GM23338 (cell line): ENCODE data around the gene HSF4. TPM values are rescaled to one million over a fixed set of nuclear protein-coding genes. Genes with fewer than 3 reads are reported as not detected.

Source experiments
- ATAC-seq: fragments of 200-7000 bp; cut with Tn5 transposase; 3 replicates; pipeline ENCODE4 v1.9.1; 2020
- DNase-seq: peaks from one replicate; pipeline ENCODE4 v3.0.0-alpha.2; 2015; ENCODE audit warnings: low spot score
- H2AFZ ChIP-seq: fragments of 200-600 bp; sonication (generic); 2 replicates; pipeline ENCODE4 v1.8.0; 2016; ENCODE audit warnings: antibody characterized with exemption, mild to moderate bottlenecking, moderate library complexity
- H3F3A ChIP-seq: fragments of 200-600 bp; sonication (generic); replicated peaks from 2 replicates; pipeline ENCODE4 v1.8.0; 2017; ENCODE audit warnings: antibody characterized with exemption, mixed run types, low read depth
- H3K27ac ChIP-seq: fragments of 200-600 bp; sonication (generic); 2 replicates; pipeline ENCODE4 v1.6.1; 2016; ENCODE audit warnings: low read depth
- H3K27me3 ChIP-seq: fragments of 200-600 bp; sonication (generic); 2 replicates; pipeline ENCODE4 v1.8.0; 2016; ENCODE audit warnings: mild to moderate bottlenecking, mixed run types, moderate library complexity; ENCODE audit not compliant: insufficient read depth
- H3K36me3 ChIP-seq: fragments of 200-600 bp; sonication (generic); 2 replicates; pipeline ENCODE4 v1.8.0; 2016; ENCODE audit warnings: mild to moderate bottlenecking; ENCODE audit not compliant: insufficient read depth
- H3K4me1 ChIP-seq: fragments of 200-600 bp; sonication (generic); 2 replicates; pipeline ENCODE4 v1.8.0; 2016; ENCODE audit warnings: mild to moderate bottlenecking, moderate library complexity; ENCODE audit not compliant: insufficient read depth
- H3K4me2 ChIP-seq: fragments of 200-600 bp; sonication (generic); 2 replicates; pipeline ENCODE4 v1.7.1; 2017; ENCODE audit warnings: mixed run types
- H3K4me3 ChIP-seq: fragments of 200-600 bp; sonication (generic); 2 replicates; pipeline ENCODE4 v1.6.1; 2016; ENCODE audit warnings: mixed run types
- H3K79me2 ChIP-seq: fragments of 200-600 bp; sonication (generic); replicated peaks from 2 replicates; pipeline ENCODE4 v1.8.0; 2017; ENCODE audit warnings: mild to moderate bottlenecking; ENCODE audit not compliant: insufficient read depth
- H3K9me2 ChIP-seq: fragments of 200-600 bp; sonication (generic); 2 replicates; pipeline ENCODE4 v1.8.0; 2017; ENCODE audit not compliant: insufficient read depth
- H4K20me1 ChIP-seq: fragments of 200-600 bp; sonication (generic); replicated peaks from 2 replicates; pipeline ENCODE4 v1.8.0; 2017; ENCODE audit warnings: mild to moderate bottlenecking; ENCODE audit not compliant: insufficient read depth
- H3K27ac Mint-ChIP-seq: 2 replicates; pipeline ENCODE4 v1.8.0; 2020; ENCODE audit warnings: inconsistent platforms, mild to moderate bottlenecking, moderate library complexity, mixed read lengths
- H3K27me3 Mint-ChIP-seq: 3 replicates; pipeline ENCODE4 v1.8.0; 2022; ENCODE audit warnings: low read depth, mild to moderate bottlenecking, moderate library complexity, mixed read lengths, inconsistent platforms; ENCODE audit not compliant: insufficient read depth, poor library complexity
- H3K36me3 Mint-ChIP-seq: 3 replicates; pipeline ENCODE4 v1.8.0; 2021; ENCODE audit warnings: low read depth, mild to moderate bottlenecking, inconsistent platforms, moderate library complexity, mixed read lengths
- H3K4me1 Mint-ChIP-seq: 3 replicates; pipeline ENCODE4 v1.8.0; 2020; ENCODE audit warnings: mild to moderate bottlenecking, inconsistent platforms, mixed read lengths
- H3K4me3 Mint-ChIP-seq: 3 replicates; pipeline ENCODE4 v1.8.0; 2021; ENCODE audit warnings: moderate library complexity, mild to moderate bottlenecking, inconsistent platforms, mixed read lengths
- H3K9me3 Mint-ChIP-seq: 3 replicates; pipeline ENCODE4 v1.8.0; 2020; ENCODE audit warnings: moderate library complexity, mild to moderate bottlenecking, inconsistent platforms, mixed read lengths
- CTCF ChIP-seq, 2 experiments: fragments of 200-600 bp in 1 of 2; sonication (generic) in 1 of 2; conservative IDR thresholded peaks; 2 replicates each; pipeline versions ENCODE4 v1.5.1 to v1.6.1; 2016 to 2017; ENCODE audit warnings: antibody characterized with exemption in 2 of 2, low read depth in 2 of 2, mild to moderate bottlenecking in 2 of 2, moderate library complexity in 1 of 2
- EZH2 ChIP-seq: fragments of 200-600 bp; sonication (generic); IDR thresholded peaks from one replicate; pipeline ENCODE4 v1.8.0; 2017; ENCODE audit warnings: antibody characterized with exemption, mild to moderate bottlenecking, low read depth; ENCODE audit not compliant: unreplicated experiment
- EZH2phosphoT487 ChIP-seq: fragments of 200-600 bp; sonication (generic); IDR thresholded peaks from one replicate; pipeline ENCODE4 v1.8.1; 2018; ENCODE audit warnings: antibody characterized with exemption; ENCODE audit not compliant: unreplicated experiment
- JUNB ChIP-seq: IDR thresholded peaks from one replicate; pipeline ENCODE4 v1.6.1; 2016; ENCODE audit warnings: antibody characterized with exemption; ENCODE audit not compliant: unreplicated experiment
- NANOG ChIP-seq: IDR thresholded peaks from 2 replicates; pipeline ENCODE4 v1.6.1; 2016; ENCODE audit warnings: antibody characterized with exemption, borderline replicate concordance
- POLR2AphosphoS5 ChIP-seq: IDR thresholded peaks from 2 replicates; pipeline ENCODE4 v1.6.1; 2016; ENCODE audit warnings: antibody characterized with exemption, low read depth
- STAT1 ChIP-seq: IDR thresholded peaks from one replicate; pipeline ENCODE4 v1.6.1; 2016; ENCODE audit warnings: antibody characterized with exemption; ENCODE audit not compliant: unreplicated experiment
- ZNF331 ChIP-seq: fragments of 250-450 bp; sonication (Bioruptor Pico); IDR thresholded peaks from 2 replicates; pipeline ENCODE4 v1.5.0; 2020; ENCODE audit warnings: low read depth, mild to moderate bottlenecking, moderate library complexity
- ZNF462 ChIP-seq: fragments of 250-450 bp; sonication (Bioruptor Pico); IDR thresholded peaks from 2 replicates; pipeline ENCODE4 v1.5.0; 2020; ENCODE audit warnings: mild to moderate bottlenecking, moderate library complexity
- polyA plus RNA-seq: library from polyadenylated mRNA; unstranded; fragments of >200 nt; fragmentation: Nextera tagmentation; extraction: Ambion mirVana; gene quantifications from 2 replicates; pipeline ENCODE4 v1.2.1, GENCODE V29; 2016
- total RNA-seq: library from RNA; depleted of rRNA; stranded (reverse); fragments of >200 nt; shearing (Covaris generic); gene quantifications from 2 replicates; pipeline ENCODE4 v1.2.3, GENCODE V29; 2014
- TF ChIP-seq, protein P1 (sequence below): IDR thresholded peaks from one replicate; pipeline ENCODE4 v1.6.1; 2018; ENCODE audit warnings: antibody characterized with exemption; ENCODE audit not compliant: unreplicated experiment
- TF ChIP-seq, protein P2 (sequence below): IDR thresholded peaks from 2 replicates; pipeline ENCODE4 v1.6.1; 2016; ENCODE audit warnings: antibody characterized with exemption

HSF4 gene
- total and polyA plus RNA-seq, 2 experiments from 2014 or later: 0.19 to 1.3 TPM

DNA sequence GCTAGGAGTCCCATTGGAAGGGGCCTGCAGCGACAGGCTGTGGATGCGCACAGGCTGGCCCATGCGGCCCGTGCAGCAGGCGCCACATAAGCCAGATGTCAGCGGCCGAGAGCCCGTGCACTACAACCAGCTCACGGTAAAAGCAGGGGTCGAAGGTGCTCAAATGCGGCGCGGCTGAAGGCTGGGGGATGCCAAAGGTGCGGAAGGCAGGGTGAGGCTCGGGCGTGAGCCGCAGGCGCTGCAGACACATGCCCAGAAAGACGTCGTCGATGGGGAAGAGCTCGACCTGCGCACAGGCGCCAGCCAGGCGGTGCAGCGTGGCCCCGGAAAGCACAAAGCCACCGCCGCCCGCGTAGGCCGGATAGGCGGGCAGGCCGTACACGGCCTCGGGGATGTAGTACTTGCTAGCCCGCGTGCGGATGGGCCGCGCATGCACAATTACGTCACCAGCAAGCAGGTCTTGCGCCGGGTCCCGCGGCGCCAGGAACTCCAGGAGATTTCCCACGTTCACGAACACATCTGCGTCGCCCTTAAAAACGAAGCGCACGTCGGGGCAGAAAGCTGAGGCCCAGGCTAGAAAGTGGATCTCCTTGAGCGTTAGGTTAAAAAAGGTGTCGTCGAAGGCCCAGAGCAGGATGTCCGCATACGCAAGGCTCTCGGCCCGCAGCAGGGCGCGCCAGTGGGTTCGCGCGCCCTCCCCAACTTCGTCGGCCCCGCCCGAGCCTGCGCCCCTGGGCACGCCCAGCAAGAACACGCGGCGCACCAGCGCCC, 15.1 kb upstream of the HSF4 start:
- Histone ChIP-seq H3K4me2 (peak overlapping the region; percentile 94), H3K36me3 (no peaks in the 10 kb centered on the region), H3K9me2 (no peaks in the 10 kb centered on the region), H3K27ac (no peak overlapping the region), H3K27me3 (peaks cover 64% of the 10 kb centered on the region), H3F3A (0 out of 2 replicates have a peak, but pooled peaks cover 7% of the 10 kb centered on the region), H3K4me3 (peak overlapping the region; percentile 77), H4K20me1 (no peaks in the 10 kb centered on the region; the same call in none of the 2 replicates), H3K4me1 (peaks cover 6% of the 10 kb centered on the region; the same call in 1 of the 2 replicates), H3K79me2 (no peaks in the 10 kb centered on the region), H2AFZ (peak overlapping the region; percentile 97; the same call in 1 of the 2 replicates)
- ATAC-seq (peak; percentile 15), DNase-seq (peak; percentile 80)
- TF ChIP-seq, protein P1, sequence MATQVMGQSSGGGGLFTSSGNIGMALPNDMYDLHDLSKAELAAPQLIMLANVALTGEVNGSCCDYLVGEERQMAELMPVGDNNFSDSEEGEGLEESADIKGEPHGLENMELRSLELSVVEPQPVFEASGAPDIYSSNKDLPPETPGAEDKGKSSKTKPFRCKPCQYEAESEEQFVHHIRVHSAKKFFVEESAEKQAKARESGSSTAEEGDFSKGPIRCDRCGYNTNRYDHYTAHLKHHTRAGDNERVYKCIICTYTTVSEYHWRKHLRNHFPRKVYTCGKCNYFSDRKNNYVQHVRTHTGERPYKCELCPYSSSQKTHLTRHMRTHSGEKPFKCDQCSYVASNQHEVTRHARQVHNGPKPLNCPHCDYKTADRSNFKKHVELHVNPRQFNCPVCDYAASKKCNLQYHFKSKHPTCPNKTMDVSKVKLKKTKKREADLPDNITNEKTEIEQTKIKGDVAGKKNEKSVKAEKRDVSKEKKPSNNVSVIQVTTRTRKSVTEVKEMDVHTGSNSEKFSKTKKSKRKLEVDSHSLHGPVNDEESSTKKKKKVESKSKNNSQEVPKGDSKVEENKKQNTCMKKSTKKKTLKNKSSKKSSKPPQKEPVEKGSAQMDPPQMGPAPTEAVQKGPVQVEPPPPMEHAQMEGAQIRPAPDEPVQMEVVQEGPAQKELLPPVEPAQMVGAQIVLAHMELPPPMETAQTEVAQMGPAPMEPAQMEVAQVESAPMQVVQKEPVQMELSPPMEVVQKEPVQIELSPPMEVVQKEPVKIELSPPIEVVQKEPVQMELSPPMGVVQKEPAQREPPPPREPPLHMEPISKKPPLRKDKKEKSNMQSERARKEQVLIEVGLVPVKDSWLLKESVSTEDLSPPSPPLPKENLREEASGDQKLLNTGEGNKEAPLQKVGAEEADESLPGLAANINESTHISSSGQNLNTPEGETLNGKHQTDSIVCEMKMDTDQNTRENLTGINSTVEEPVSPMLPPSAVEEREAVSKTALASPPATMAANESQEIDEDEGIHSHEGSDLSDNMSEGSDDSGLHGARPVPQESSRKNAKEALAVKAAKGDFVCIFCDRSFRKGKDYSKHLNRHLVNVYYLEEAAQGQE: no peak
- peak; percentile 22 for TF ChIP-seq POLR2AphosphoS5
- no peak for TF ChIP-seq ZNF331
- TF ChIP-seq, protein P2, sequence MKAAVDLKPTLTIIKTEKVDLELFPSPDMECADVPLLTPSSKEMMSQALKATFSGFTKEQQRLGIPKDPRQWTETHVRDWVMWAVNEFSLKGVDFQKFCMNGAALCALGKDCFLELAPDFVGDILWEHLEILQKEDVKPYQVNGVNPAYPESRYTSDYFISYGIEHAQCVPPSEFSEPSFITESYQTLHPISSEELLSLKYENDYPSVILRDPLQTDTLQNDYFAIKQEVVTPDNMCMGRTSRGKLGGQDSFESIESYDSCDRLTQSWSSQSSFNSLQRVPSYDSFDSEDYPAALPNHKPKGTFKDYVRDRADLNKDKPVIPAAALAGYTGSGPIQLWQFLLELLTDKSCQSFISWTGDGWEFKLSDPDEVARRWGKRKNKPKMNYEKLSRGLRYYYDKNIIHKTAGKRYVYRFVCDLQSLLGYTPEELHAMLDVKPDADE: no peak
- no peak for TF ChIP-seq JUNB
- TF ChIP-seq EZH2phosphoT487: no peak
- no peak for TF ChIP-seq ZNF462
- TF ChIP-seq STAT1: no peak
- no peak for TF ChIP-seq EZH2
- TF ChIP-seq NANOG: no peak
- peak in 1 of 2 experiments; percentile 43; a peak in 3 of 4 replicates for TF ChIP-seq CTCF (conservative IDR thresholded peaks at IDR 0.05; ENCODE audit: low read depth in 2 of 2)
- H3K36me3 Mint-ChIP-seq: peaks cover 21% of the 10 kb centered on the region
- H3K4me3 Mint-ChIP-seq: peak overlapping the region; percentile 58
- peaks cover 45% of the 10 kb centered on the region for H3K27me3 Mint-ChIP-seq
- peaks cover 10% of the 10 kb centered on the region; the same call in 2 of the 3 replicates for H3K4me1 Mint-ChIP-seq
- no peak overlapping the region for H3K27ac Mint-ChIP-seq
- no peaks in the 10 kb centered on the region for H3K9me3 Mint-ChIP-seq
